Fibroblast of skin of back (primary cell): Measurements from ENCODE around the gene ZNF608. TPM values are rescaled to one million over a fixed set of nuclear protein-coding genes. Genes with fewer than 3 reads are reported as not detected.

Source experiments
- DNase-seq: peaks from one replicate; pipeline ENCODE4 v3.0.0-alpha.2; 2013
- polyA plus RNA-seq, 2 experiments: library from polyadenylated mRNA; unstranded; fragments of 120-200 nt; gene quantifications; one replicate each; pipeline ENCODE4 v1.2.1, GENCODE V29; 2013; ENCODE audit not compliant: insufficient read length in 2 of 2

ZNF608 gene
- polyA plus RNA-seq (2013, experiment 1 of 2; ENCODE audit: insufficient read length) = 5.5 TPM
- 8.7 TPM for polyA plus RNA-seq (2013, experiment 2 of 2; ENCODE audit: insufficient read length)

- DNase-seq = peak; percentile 86
Measured at GRCh38 chr5:124745928-124746915, at the start of gene ZNF608. ZNF608 (minus strand) TSS chr5:124746639; CDS start chr5:124744989, 1,650 bp downstream.

GRCh38 chr5:124795829-124796228, 49.4 kb upstream of the ZNF608 start:
- DNase-seq = no peak

GRCh38 chr5:124790895-124791732, 44.7 kb upstream of the ZNF608 start:
- peak; percentile 16 for DNase-seq

GRCh38 chr5:124790301-124790894, 44.0 kb upstream of the ZNF608 start:
- peak; percentile 7 for DNase-seq

- DNase-seq = no peak
Measured at GRCh38 chr5:124789104-124789605, 42.7 kb upstream of the ZNF608 start.

- no peak for DNase-seq
Measured at GRCh38 chr5:124783794-124784193, 37.4 kb upstream of the ZNF608 start.

- DNase-seq = no peak
Measured at GRCh38 chr5:124783285-124783684, 36.8 kb upstream of the ZNF608 start.

- DNase-seq = no peak
Measured at GRCh38 chr5:124782262-124782661, 35.8 kb upstream of the ZNF608 start.

- DNase-seq = no peak
Measured at GRCh38 chr5:124780011-124780410, 33.6 kb upstream of the ZNF608 start.

GRCh38 chr5:124773315-124774311, 27.2 kb upstream of the ZNF608 start:
- no peak for DNase-seq

- no peak for DNase-seq
Measured at GRCh38 chr5:124772457-124773200, 26.2 kb upstream of the ZNF608 start.

GRCh38 chr5:124771761-124772160, 25.3 kb upstream of the ZNF608 start:
- no peak for DNase-seq

GRCh38 chr5:124764992-124765611, 18.7 kb upstream of the ZNF608 start:
- no peak for DNase-seq

GRCh38 chr5:124764585-124764984, 18.1 kb upstream of the ZNF608 start:
- no peak for DNase-seq

GRCh38 chr5:124761010-124761409, 14.6 kb upstream of the ZNF608 start:
- DNase-seq = no peak

GRCh38 chr5:124760608-124761007, 14.2 kb upstream of the ZNF608 start:
- DNase-seq = no peak

- no peak for DNase-seq
Measured at GRCh38 chr5:124755565-124755964, 9.1 kb upstream of the ZNF608 start.

GRCh38 chr5:124755041-124755440, 8.6 kb upstream of the ZNF608 start:
- DNase-seq = no peak

- DNase-seq = no peak
Measured at GRCh38 chr5:124754206-124754927, 7.9 kb upstream of the ZNF608 start.
